Stomach (tissue), 9 donors: ENCODE data around the gene ARL14EPL. TPM values are rescaled to one million over a fixed set of nuclear protein-coding genes. Genes with fewer than 3 reads are reported as not detected.

ENCODE experiments used
- DNase-seq, 2 donors: peaks; one replicate each; pipeline versions ENCODE4 v3.0.0 to v3.0.0-alpha.2; 2013 to 2019
- H3K27ac ChIP-seq, 5 donors: fragments of 200-600 bp in 4 of 5; sonication (generic) in 4 of 5; one replicate each; pipeline ENCODE4 v1.5.1; 2013 to 2019; ENCODE audit warnings: mild to moderate bottlenecking in 1 of 5, moderate library complexity in 1 of 5
- H3K27me3 ChIP-seq, 3 donors: fragments of 200-600 bp; sonication (generic); one replicate each; pipeline ENCODE4 v1.5.1; 2017 to 2019; ENCODE audit warnings: mixed run types in 1 of 3
- H3K36me3 ChIP-seq, 4 donors: fragments of 200-600 bp; sonication (generic); 1 replicate in 3 of 4; 2 replicates in 1 of 4; pipeline ENCODE4 v1.5.1; 2016 to 2019
- H3K4me1 ChIP-seq, 4 donors: fragments of 200-600 bp; sonication (generic); one replicate each; pipeline ENCODE4 v1.5.1; 2016 to 2019
- H3K4me3 ChIP-seq, 4 donors: fragments of 200-600 bp; sonication (generic) in 3 of 4; one replicate each; pipeline ENCODE4 v1.5.1; 2016 to 2019; ENCODE audit warnings: mild to moderate bottlenecking in 1 of 4
- H3K9me3 ChIP-seq, 4 donors: fragments of 200-600 bp; sonication (generic); one replicate each; pipeline ENCODE4 v1.5.1; 2016 to 2019
- CTCF ChIP-seq, 7 experiments: fragments of 450-650 bp in 4 of 7; fragments of 200-600 bp in 3 of 7; sonication (generic) in 3 of 7; IDR thresholded peaks; one replicate each; pipeline ENCODE4 v1.5.1; 2016 to 2019; ENCODE audit warnings: antibody characterized with exemption in 7 of 7, control low read depth in 2 of 7, mild to moderate bottlenecking in 1 of 7
- EP300 ChIP-seq: sonication (generic); formaldehyde crosslinking; IDR thresholded peaks from one replicate; pipeline ENCODE4 v1.6.1; 2017; ENCODE audit warnings: antibody characterized with exemption
- POLR2A ChIP-seq, 4 donors: fragments of 450-650 bp; IDR thresholded peaks; one replicate each; pipeline ENCODE4 v1.6.1; 2016; ENCODE audit warnings: antibody characterized with exemption in 4 of 4, control low read depth in 2 of 4, mild to moderate bottlenecking in 1 of 4, moderate library complexity in 1 of 4
- POLR2AphosphoS5 ChIP-seq, 3 donors: sonication (generic); formaldehyde crosslinking; IDR thresholded peaks; one replicate each; pipeline ENCODE4 v1.6.1; 2016; ENCODE audit warnings: antibody characterized with exemption in 3 of 3
- WGBS, 5 donors: extraction: QIAGEN DNeasy Blood & Tissue Kit in 3 of 5; methylation state at CpG; one replicate each; pipeline versions ENCODE4 v1.1.5 to v1.1.7; 2013 to 2018; 5-methylcytosine and 5-hydroxymethylcytosine counted together
- intact Hi-C: fragments of 100-400 bp; cut with DNase I; formaldehyde crosslinking; loops from one replicate; pipeline ENCODE4 v1.15.1; 2023; ENCODE audit warnings: low total_unique reads
- polyA plus RNA-seq, 3 donors: library from polyadenylated mRNA; stranded (reverse); fragments of 200-250 nt; gene quantifications; one replicate each; pipeline ENCODE4 v1.2.3, GENCODE V29; 2013
- total RNA-seq, 5 donors: library from RNA; depleted of rRNA; stranded (reverse); fragments of >200 nt; gene quantifications; one replicate each; pipeline versions ENCODE4 v1.1.0 to v1.2.3, GENCODE V29; 2014 to 2016
- donor health status: healthy with polysubstance abuse.
- donor health status: Bipolar disorder and iron deficiency.
- donor health status: healthy.

Gene ARL14EPL
- total and polyA plus RNA-seq, 8 donors = not detected

DNA sequence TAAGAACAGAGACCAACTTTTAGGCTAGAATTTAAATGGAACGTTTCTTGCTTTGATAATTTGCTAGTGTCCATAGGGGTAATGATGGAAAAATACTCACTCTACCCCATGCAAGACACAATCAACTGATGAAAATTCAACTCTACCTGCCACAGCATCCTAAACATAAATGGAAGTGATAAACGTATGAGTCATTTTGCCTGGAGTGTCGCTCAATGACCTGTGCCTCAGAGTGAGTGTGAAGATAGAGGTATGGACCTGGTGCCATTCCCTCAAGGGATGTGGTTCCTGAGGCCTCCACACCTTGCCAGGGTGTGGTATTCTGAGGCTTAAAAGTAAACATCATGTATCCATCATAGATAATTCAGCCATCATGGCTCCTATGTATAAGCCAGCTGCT lies 14.0 kb downstream of the ARL14EPL start:
- no peak overlapping the region for H3K27ac ChIP-seq
- no peaks in the 10 kb centered on the region for H3K36me3 ChIP-seq
- TF ChIP-seq EP300 (no peak), POLR2AphosphoS5 (IDR thresholded peaks at IDR 0.05) (no peak), POLR2A (IDR thresholded peaks at IDR 0.05) (no peak), CTCF (IDR thresholded peaks at IDR 0.05) (no peak)
- intact Hi-C loops = no loop called here
- H3K4me3 ChIP-seq = no peak overlapping the region
- WGBS, 5 donors = 74 to 89% (median 86%) methylated on average over 3 of the region's 3 CpGs
- DNase-seq = no peak
- no peaks in the 10 kb centered on the region for H3K27me3 ChIP-seq
- H3K9me3 ChIP-seq = no peaks in the 10 kb centered on the region
- no peaks in the 10 kb centered on the region for H3K4me1 ChIP-seq

DNA sequence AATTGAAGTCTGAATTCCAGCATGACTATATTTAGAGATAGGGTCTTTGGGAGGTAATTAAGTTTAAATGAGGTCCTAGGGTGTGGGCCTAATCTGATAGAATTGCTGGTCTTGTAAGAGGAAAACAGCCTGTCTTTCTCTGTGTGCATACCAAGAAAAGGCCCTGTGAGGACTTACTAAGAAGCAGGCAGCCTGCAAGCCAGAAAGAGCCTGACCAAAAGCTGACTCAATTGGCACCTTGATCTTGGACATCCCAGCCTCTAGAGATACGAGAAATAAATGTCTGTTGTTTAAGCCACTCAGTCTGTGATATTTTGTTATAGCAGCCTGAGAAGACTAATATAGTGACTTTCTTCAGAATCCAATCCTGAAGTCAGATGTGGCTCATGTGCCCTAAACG lies 14.6 kb downstream of the ARL14EPL start:
- no peak for DNase-seq
- WGBS, 5 donors = 78 to 87% (median 82%) methylated on average over 2 of the region's 2 CpGs
- no peak for TF ChIP-seq POLR2AphosphoS5 (IDR thresholded peaks at IDR 0.05)
- TF ChIP-seq POLR2A (IDR thresholded peaks at IDR 0.05) = no peak
- no peak for TF ChIP-seq CTCF (IDR thresholded peaks at IDR 0.05)
- TF ChIP-seq EP300 = no peak
- Histone ChIP-seq H3K4me1 (no peaks in the 10 kb centered on the region), H3K27me3 (no peaks in the 10 kb centered on the region), H3K27ac (no peak overlapping the region), H3K36me3 (no peaks in the 10 kb centered on the region), H3K9me3 (no peaks in the 10 kb centered on the region), H3K4me3 (no peak overlapping the region)
- intact Hi-C loops = no loop called here

DNA sequence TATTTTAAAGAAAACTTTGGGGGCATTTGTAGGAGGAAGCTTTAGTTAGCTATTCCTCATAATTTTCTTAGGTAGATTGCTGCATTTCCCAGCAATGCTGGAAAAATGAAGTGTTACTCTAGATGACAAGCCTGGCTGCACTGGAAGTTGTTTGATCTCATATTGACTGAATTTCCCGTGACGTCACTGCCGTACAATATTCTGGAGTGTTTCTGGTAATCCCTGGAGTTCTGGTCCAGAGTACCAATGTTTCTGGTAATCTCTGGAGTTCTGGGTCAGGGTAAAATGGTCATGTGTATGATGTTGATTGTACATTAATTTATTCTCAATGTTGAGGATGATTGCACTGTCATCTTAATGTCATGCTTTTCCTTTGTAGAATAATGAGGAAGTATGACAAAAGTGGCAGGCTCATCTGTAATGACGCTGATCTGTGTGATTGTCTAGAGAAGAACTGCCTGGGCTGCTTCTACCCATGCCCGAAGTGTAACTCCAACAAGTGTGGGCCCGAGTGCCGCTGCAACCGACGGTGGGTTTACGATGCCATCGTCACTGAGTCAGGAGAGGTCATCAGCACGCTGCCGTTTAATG lies 26.2 kb downstream of the ARL14EPL start:
- Histone ChIP-seq H3K4me1 (no peaks in the 10 kb centered on the region), H3K4me3 (no peak overlapping the region), H3K9me3 (no peaks in the 10 kb centered on the region), H3K27me3 (peaks cover 0 to 8% (median 0%) of the 10 kb centered on the region in 3 donors), H3K27ac (no peak overlapping the region), H3K36me3 (no peaks in the 10 kb centered on the region)
- intact Hi-C loops = no loop called here
- TF ChIP-seq POLR2AphosphoS5 (IDR thresholded peaks at IDR 0.05) (no peak), POLR2A (IDR thresholded peaks at IDR 0.05) (no peak), EP300 (no peak)
- WGBS, 5 donors = 81 to 88% (median 82%) methylated on average over 13 of the region's 13 CpGs
- no peak for DNase-seq

DNA sequence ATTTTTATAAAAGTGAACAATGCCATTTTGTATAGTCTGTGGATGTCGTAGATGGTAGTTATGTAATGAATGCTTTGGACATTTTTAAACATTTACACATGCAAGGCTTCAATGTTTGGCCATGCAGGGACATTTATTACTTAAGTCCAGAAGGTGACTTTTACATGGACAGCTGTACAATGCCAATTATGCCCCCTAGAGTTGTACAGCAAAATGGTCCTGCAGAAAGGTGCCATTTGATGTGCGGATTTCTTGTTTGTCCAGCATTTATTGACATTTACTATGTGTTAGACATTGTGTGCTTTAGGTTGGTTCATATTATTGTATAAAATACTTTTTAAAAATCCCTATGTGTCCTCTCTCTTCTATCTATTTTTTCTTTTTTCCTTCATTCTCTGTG lies 30.1 kb downstream of the ARL14EPL start:
- no peaks in the 10 kb centered on the region for H3K4me1 ChIP-seq
- no peak for DNase-seq
- WGBS, 5 donors = 52 to 67% (median 57%) methylated on average over 2 of the region's 2 CpGs
- H3K9me3 ChIP-seq = no peaks in the 10 kb centered on the region
- intact Hi-C loops = loop anchor here (10.0 kb wide), 1 partner anchor 418 kb away; no protein-coding TSS in a partner anchor
- no peak overlapping the region for H3K27ac ChIP-seq
- no peak for TF ChIP-seq EP300
- TF ChIP-seq CTCF (IDR thresholded peaks at IDR 0.05) = no peak
- TF ChIP-seq POLR2A (IDR thresholded peaks at IDR 0.05) = no peak
- no peak for TF ChIP-seq POLR2AphosphoS5 (IDR thresholded peaks at IDR 0.05)
- no peak overlapping the region for H3K4me3 ChIP-seq
- peaks cover 0 to 23% (median 0%) of the 10 kb centered on the region in 3 donors for H3K27me3 ChIP-seq
- H3K36me3 ChIP-seq = no peaks in the 10 kb centered on the region

GRCh38 chr5:116063950-116064349 lies 31.7 kb downstream of the ARL14EPL start:
- 83 to 90% (median 84%) methylated on average over 3 of the region's 3 CpGs for WGBS, 5 donors
- Histone ChIP-seq H3K4me3 (no peak overlapping the region), H3K27ac (no peak overlapping the region), H3K4me1 (no peaks in the 10 kb centered on the region), H3K9me3 (no peaks in the 10 kb centered on the region), H3K27me3 (peaks cover 0 to 29% (median 0%) of the 10 kb centered on the region in 3 donors), H3K36me3 (no peaks in the 10 kb centered on the region)
- no peak for DNase-seq
- intact Hi-C loops = loop anchor here (10.0 kb wide), 1 partner anchor 419 kb away; no protein-coding TSS in a partner anchor
- TF ChIP-seq POLR2A (IDR thresholded peaks at IDR 0.05) (no peak), EP300 (no peak), POLR2AphosphoS5 (IDR thresholded peaks at IDR 0.05) (no peak)
